Measurements from ENCODE around the gene GABRG3.

Gene GABRG3

DNA sequence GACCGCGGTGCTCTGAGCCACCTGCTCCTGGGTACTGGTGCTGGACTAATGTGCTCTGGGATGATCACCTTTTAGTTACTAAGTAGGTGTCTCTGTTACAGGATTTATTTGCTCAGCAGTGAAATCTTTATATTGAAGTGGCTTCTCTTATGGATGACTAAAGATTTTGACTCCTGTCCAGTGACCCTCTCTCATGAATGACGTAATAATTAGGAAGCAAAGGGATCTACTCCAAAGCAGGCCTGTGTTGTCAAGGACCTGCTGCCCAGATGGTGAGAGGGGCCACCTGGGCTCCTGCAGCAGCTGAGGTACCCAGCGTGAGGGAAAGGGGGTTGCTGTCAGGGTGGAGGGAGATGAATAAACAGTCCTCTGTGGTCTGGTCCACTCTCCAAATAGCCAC, 263.6 kb downstream of the GABRG3 start:
- CTCF ChIA-PET = no interaction called here
- Mint-ChIP-seq H3K27ac (no peak overlapping the region), H3K9me3 (peaks cover 7% of the 10 kb centered on the region), H3K4me1 (no peaks in the 10 kb centered on the region), H3K36me3 (no peaks in the 10 kb centered on the region), H3K27me3 (no peaks in the 10 kb centered on the region), H3K4me3 (no peak overlapping the region)
- DNase-seq = no peak

DNA sequence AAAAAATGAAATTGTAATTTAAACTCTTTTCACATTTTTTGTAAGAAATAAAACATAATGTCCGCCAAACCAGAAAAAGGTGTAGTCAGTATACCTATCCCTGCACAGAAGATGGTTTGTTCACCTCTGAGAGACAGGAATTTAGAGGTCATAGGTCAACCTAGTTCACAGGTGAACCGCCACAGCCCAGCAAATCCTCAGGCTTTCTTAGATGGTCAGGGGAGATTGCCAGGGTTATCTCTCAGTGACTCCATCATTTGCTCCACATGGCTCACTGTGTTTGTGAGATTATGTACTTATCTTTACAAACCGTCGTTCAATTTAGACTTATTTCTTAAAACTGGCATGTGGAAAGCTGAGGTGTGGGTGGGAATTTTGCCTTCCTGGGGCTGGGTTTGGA, 264.2 kb downstream of the GABRG3 start:
- H3K27ac Mint-ChIP-seq = no peak overlapping the region
- CTCF ChIA-PET = no interaction called here
- H3K36me3 Mint-ChIP-seq = no peaks in the 10 kb centered on the region
- H3K4me3 Mint-ChIP-seq = no peak overlapping the region
- no peaks in the 10 kb centered on the region for H3K27me3 Mint-ChIP-seq
- DNase-seq = no peak
- peaks cover 7% of the 10 kb centered on the region for H3K9me3 Mint-ChIP-seq
- no peaks in the 10 kb centered on the region for H3K4me1 Mint-ChIP-seq

DNA sequence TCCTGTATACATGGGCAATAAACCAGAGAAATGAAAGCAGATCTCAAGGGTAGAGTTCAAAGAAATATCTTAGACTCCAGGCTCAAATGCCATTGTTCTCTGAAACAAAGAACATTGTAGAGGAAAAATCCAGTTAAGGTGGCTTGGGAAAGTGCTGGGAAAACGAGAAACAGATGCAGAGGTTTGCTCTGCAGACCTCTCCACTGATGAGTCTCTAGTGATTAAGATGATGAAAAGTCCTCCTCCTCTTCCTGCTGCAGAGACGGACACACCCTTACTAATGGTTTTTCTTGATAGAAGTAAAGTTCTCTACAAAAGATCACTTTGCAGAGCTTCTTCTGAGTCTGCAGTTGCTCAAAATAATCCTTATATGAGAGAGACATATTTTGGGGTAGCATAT, 264.7 kb downstream of the GABRG3 start:
- CTCF ChIA-PET = no interaction called here
- no peak for DNase-seq
- H3K4me1 Mint-ChIP-seq = no peaks in the 10 kb centered on the region
- no peak overlapping the region for H3K4me3 Mint-ChIP-seq
- no peak overlapping the region for H3K27ac Mint-ChIP-seq
- peaks cover 7% of the 10 kb centered on the region for H3K9me3 Mint-ChIP-seq
- H3K36me3 Mint-ChIP-seq = no peaks in the 10 kb centered on the region
- no peaks in the 10 kb centered on the region for H3K27me3 Mint-ChIP-seq

DNA sequence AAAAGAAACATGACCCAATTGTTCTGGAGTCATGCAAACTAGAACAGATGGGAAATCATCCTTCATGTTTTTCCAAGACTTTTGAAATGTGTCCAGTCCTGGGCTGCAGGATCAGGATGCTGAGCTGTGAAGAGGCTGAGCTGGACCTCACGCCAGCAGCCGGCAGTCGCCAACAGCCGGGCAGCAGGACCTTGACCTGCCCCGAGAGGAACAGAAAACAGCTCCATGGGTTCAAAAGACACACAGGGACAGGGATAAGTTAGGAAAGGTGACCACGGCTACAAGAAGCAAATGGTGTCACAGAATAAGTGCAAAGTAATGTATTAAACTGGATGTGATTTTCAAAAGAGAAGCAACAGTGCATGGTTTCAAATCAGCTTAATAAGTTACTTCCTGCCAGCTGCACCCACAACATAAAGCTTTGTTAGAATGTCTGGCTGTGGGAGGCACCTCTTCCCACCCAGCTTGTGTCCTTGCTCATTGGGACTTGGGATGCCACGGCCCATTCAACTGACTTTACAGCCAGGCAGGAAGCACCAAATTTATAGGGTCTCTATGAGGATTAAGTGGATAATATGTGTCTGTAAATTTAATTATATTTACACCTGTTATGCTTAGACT, 266.4 kb downstream of the GABRG3 start:
- CTCF ChIA-PET = no interaction called here
- H3K9me3 Mint-ChIP-seq = peaks cover 9% of the 10 kb centered on the region
- no peak overlapping the region for H3K27ac Mint-ChIP-seq
- H3K36me3 Mint-ChIP-seq = no peaks in the 10 kb centered on the region
- no peaks in the 10 kb centered on the region for H3K4me1 Mint-ChIP-seq
- no peaks in the 10 kb centered on the region for H3K27me3 Mint-ChIP-seq
- H3K4me3 Mint-ChIP-seq = no peak overlapping the region
- DNase-seq = no peak

DNA sequence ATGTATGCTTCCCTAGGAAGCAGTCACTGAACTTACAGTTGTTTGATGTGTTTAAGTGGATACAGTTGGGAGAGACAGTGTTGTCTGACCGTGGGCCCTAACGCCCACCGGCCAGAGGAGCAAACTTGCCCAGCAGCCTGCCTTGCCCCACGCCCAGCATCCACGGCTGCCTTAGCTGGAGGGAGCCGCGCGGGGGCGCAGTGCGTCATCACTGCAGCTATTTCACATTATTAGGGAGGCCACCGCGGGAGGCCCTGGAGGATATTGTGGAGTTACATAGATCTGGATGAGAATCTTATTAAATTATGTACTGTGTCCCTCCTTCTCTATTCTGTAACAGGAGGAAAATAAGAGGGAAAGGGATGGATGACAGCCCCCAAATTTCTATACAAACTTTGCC, 267.2 kb downstream of the GABRG3 start:
- no peak for DNase-seq
- Mint-ChIP-seq H3K27me3 (no peaks in the 10 kb centered on the region), H3K9me3 (peaks cover 9% of the 10 kb centered on the region), H3K4me1 (no peaks in the 10 kb centered on the region), H3K27ac (no peak overlapping the region), H3K4me3 (no peak overlapping the region), H3K36me3 (no peaks in the 10 kb centered on the region)
- CTCF ChIA-PET = no interaction called here

DNA sequence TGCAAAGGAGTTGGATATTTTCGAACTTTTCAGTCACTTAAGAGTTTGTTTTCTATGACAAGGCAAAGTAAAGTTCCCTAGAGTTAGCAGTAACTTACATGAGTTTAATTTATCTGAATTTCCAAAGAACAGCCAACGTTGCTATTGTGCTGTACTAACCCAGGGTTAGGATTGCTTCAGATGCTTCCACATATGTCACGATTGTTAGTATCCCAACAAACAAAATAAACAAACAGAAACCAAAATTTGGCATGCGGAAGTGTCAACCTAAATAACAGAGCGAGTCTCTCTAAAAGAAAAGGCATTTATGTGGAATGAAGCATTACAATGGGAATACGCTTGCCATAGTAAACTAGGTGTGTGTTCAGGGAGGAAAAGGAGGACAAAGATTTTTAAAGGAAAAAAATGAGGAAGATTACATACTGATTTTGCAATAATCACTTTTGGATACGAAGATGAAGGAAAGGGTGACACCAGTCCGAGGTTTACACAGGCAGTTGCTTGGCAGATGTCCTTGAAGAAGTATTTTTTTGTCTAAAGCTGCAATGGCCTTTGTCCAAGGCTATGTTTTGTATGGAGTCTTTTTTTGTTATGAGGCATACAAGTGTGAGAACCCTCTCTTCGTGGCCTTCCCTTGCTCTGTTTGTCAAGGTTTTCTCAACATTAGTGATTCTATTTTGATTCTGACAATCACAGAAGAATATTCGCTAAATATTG, 267.9 kb downstream of the GABRG3 start:
- CTCF ChIA-PET = no interaction called here

DNA sequence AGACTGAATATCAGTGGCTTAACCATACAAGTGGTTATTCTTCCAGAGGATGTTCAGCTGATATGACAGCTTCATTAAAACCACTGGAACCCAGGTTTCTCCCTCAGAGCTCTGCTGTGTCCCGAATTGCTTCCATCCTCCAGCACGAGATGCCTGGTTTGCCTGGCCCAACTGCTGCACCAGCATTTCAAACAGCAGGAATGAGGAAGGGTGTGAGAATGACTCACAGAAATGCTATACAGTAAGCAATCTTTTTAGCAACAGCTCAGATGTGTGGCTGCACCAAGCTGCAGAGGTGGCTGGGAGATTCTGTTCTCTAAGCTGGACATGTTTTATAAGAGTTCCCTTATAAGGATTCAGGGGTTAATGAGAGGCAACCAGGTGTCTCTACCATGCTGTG, 271.0 kb downstream of the GABRG3 start:
- H3K9me3 Mint-ChIP-seq = peaks cover 7% of the 10 kb centered on the region
- H3K27ac Mint-ChIP-seq = no peak overlapping the region
- DNase-seq = no peak

More for the DNA sequence above, 267.9 kb downstream of the GABRG3 start:
- Mint-ChIP-seq H3K9me3 (peaks cover 9% of the 10 kb centered on the region), H3K27me3 (no peaks in the 10 kb centered on the region), H3K36me3 (no peaks in the 10 kb centered on the region), H3K4me3 (no peak overlapping the region), H3K27ac (no peak overlapping the region), H3K4me1 (no peaks in the 10 kb centered on the region)
- no peak for DNase-seq

DNA sequence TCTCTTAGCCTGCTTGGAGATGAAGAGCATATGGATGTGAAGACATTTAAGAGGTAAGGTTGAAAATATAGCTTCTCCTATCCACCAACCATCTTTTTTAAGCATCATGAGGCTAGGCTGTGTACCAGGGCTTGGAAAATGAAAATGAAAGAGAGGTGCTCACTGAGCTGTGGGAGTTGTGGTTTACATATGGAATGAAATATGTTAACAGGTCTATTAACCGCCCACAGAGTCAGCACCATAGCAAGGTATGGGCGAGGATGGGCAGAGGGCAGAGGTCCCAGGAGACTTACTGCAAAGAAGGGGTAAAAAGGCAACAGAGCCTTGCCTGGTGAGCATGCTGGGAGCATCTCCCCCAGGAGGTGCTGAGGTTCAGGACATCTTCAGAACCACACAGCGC, 273.1 kb downstream of the GABRG3 start:
- Mint-ChIP-seq H3K27me3 (no peaks in the 10 kb centered on the region), H3K4me3 (no peak overlapping the region), H3K27ac (no peak overlapping the region), H3K9me3 (peaks cover 14% of the 10 kb centered on the region), H3K36me3 (no peaks in the 10 kb centered on the region), H3K4me1 (no peaks in the 10 kb centered on the region)
- CTCF ChIA-PET = no interaction called here
- DNase-seq = no peak

More for the DNA sequence above, 271.0 kb downstream of the GABRG3 start:
- H3K4me1 Mint-ChIP-seq = no peaks in the 10 kb centered on the region
- no peaks in the 10 kb centered on the region for H3K36me3 Mint-ChIP-seq
- H3K4me3 Mint-ChIP-seq = no peak overlapping the region
- H3K27me3 Mint-ChIP-seq = no peaks in the 10 kb centered on the region
- CTCF ChIA-PET = no interaction called here

DNA sequence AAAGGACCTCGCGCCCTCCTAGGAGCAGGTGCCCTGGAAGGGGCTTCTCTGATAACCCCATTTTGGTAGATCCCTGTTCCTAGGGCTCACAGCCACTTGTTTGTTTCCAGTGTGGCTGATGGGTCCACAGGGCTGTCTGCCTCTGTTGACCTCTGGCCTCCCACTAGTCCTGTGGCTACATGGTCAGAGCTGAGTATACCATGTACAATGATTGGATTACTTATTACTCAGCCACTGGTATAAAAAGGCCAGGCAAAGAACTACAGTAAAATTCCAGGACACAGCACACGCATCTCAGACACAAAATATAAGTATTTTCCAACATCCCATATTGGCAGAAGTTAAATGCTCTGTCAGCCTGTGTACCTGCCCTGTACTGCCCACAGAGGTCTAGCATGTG, 277.3 kb downstream of the GABRG3 start:
- Mint-ChIP-seq H3K4me3 (no peak overlapping the region), H3K27ac (no peak overlapping the region), H3K9me3 (peaks cover 20% of the 10 kb centered on the region), H3K36me3 (no peaks in the 10 kb centered on the region), H3K4me1 (no peaks in the 10 kb centered on the region), H3K27me3 (no peaks in the 10 kb centered on the region)
- DNase-seq = no peak
- CTCF ChIA-PET = no interaction called here

DNA sequence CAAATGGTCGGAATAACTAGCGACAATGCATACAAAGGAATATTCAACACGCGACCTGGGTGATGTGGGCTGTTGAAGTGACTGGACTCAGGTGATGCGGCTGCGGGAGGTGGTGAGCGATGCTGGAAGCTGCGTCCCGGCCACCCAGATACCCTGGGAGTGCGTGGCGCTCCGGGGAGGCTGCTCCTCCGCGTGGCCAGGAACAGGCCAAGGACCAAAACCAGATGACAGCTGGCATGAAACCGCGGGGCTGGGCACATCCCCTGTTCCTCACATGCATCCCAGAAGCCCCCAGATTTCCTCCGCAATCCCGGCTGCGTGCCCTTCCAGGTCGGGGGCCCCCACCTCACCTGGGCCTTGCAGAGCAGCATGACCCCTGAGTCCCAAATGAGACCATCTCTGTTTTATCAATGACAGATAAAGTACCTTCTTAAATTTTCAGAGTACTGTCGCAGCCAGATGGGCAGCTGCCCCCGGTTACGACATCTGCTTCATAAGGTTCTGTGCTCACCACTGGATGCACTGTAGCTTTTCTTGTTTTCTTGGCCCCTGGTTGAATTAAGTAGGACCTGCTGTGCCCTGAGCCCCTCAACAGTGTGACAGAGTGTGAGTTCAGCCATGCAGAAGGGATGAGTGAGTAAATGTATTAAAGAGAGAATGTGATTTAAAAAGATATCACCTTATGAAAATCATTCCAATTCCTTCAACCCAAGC, 278.2 kb downstream of the GABRG3 start:
- Mint-ChIP-seq H3K27me3 (no peaks in the 10 kb centered on the region), H3K27ac (no peak overlapping the region), H3K9me3 (peaks cover 20% of the 10 kb centered on the region), H3K4me3 (no peak overlapping the region), H3K4me1 (no peaks in the 10 kb centered on the region), H3K36me3 (no peaks in the 10 kb centered on the region)
- no peak for DNase-seq
- CTCF ChIA-PET = no interaction called here

DNA sequence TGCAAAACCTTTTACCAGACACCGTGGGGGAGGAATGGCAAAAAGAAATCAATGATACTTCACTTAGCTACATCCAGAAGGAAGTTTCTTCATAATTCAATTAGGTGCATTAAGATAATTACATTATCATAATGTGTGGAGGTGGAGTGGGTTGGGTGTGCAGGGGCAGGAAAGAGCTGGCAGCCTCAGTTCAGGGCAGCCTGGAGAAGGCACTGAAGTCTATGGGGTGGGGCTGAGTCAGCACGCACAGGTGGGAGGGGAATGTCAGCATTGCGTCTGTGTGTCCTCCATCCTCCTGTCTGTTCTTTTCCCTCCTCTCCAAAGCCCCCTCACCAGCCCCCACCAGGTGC, 278.8 kb downstream of the GABRG3 start:
- H3K9me3 Mint-ChIP-seq = peaks cover 20% of the 10 kb centered on the region
- H3K4me1 Mint-ChIP-seq = no peaks in the 10 kb centered on the region
- no peak overlapping the region for H3K27ac Mint-ChIP-seq
- CTCF ChIA-PET = no interaction called here
- H3K36me3 Mint-ChIP-seq = no peaks in the 10 kb centered on the region
- no peaks in the 10 kb centered on the region for H3K27me3 Mint-ChIP-seq
- no peak overlapping the region for H3K4me3 Mint-ChIP-seq
- DNase-seq = no peak

DNA sequence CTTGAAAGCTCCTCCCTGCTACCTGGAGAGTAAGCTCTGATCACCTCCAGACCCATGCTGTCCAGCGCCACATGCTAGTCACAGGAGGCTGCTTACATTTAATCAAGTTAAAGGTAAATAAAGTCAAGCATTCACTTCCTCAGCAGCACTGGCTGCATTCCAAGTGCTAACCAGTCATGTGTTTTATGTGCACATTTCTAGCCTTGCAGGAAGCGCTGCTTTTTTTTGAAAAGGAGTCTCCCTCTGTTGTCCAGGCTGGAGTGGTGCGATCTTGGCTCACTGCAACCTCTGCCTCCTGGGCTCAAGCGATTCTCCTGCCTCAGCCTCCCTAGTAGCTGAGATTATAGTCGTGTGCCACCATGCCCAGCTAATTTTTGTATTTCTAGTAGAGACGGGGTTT, 279.2 kb downstream of the GABRG3 start:
- H3K36me3 Mint-ChIP-seq = no peaks in the 10 kb centered on the region
- H3K27ac Mint-ChIP-seq = no peak overlapping the region
- no peak for DNase-seq
- CTCF ChIA-PET = no interaction called here
- H3K4me1 Mint-ChIP-seq = no peaks in the 10 kb centered on the region
- H3K9me3 Mint-ChIP-seq = peaks cover 20% of the 10 kb centered on the region
- H3K27me3 Mint-ChIP-seq = no peaks in the 10 kb centered on the region
- no peak overlapping the region for H3K4me3 Mint-ChIP-seq

DNA sequence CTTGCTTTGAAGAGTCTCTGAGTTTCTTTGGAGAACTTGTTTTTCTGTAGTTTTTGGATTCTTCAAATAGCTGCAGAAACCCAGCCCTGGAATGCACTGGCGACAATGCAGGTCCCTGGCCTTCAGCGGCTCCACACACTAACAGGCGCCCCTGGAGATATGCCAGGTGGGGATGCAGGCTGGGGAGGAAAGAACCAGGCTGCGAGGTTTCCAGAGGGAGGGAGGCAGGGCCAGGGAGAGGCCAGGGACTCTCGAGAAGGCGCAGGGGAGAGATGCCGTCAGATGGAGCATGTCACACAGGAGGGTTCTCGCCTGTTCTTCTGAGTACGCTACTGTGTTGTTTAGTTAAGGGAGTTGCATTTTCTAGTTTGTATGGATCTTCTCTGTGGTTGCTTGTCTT, 283.1 kb downstream of the GABRG3 start:
- H3K36me3 Mint-ChIP-seq = no peaks in the 10 kb centered on the region
- H3K27me3 Mint-ChIP-seq = no peaks in the 10 kb centered on the region
- peaks cover 8% of the 10 kb centered on the region for H3K9me3 Mint-ChIP-seq
- no peaks in the 10 kb centered on the region for H3K4me1 Mint-ChIP-seq
- CTCF ChIA-PET = no interaction called here
- no peak for DNase-seq
- H3K27ac Mint-ChIP-seq = no peak overlapping the region
- no peak overlapping the region for H3K4me3 Mint-ChIP-seq

DNA sequence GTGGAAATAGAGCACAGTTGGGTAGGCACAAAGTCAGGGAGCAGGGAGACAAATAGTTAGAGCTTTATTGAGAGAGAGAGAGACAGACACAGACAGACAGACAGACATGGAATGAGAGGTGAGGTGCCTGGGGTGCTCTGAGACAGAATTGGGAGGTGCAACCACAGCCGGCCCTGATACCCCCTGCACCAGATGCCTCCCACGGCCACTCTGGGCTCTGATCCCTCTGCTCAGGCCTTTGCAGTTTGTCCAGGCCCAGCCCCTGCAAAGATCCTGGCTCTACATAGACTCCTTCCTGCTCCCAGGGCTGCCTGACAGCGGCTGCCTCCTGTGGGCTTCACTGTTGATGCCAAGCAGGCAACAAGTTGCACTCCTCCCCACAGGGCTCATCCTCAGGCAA, 283.8 kb downstream of the GABRG3 start:
- CTCF ChIA-PET = no interaction called here
- H3K4me3 Mint-ChIP-seq = no peak overlapping the region
- H3K27me3 Mint-ChIP-seq = no peaks in the 10 kb centered on the region
- no peaks in the 10 kb centered on the region for H3K4me1 Mint-ChIP-seq
- no peak overlapping the region for H3K27ac Mint-ChIP-seq
- no peak for DNase-seq
- no peaks in the 10 kb centered on the region for H3K36me3 Mint-ChIP-seq
- H3K9me3 Mint-ChIP-seq = peaks cover 5% of the 10 kb centered on the region

DNA sequence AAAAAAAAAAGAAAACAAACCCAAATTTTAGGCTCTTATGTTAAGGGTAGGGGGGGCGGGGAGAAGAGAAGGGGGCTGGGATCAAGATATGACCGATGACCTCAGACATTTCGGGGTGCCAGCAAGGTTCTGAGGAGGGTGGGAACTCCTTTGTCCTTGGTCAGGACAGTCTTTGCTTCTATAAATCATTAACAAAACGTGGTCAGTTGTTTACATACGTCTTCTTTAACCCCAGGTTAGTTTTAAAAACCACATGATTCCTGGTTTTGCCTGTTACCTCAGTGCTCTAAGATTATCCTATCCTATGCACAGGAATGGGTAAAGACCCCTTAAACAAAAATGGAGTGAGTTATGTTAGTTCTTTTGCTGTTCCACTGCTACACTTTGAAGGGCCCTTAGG, 285.5 kb downstream of the GABRG3 start:
- DNase-seq = no peak
- CTCF ChIA-PET = no interaction called here
- Mint-ChIP-seq H3K27ac (no peak overlapping the region), H3K4me3 (no peak overlapping the region), H3K36me3 (no peaks in the 10 kb centered on the region), H3K27me3 (no peaks in the 10 kb centered on the region), H3K9me3 (peaks cover 6% of the 10 kb centered on the region), H3K4me1 (no peaks in the 10 kb centered on the region)

All from activated naive CD4-positive, alpha-beta T cell treated with anti-CD3 and anti-CD28 coated beads, Interleukin-2, amount 10 ng/mL, durations not matched to agents 7 days and 5 days (primary cell).